CD4-positive, CD25-positive, alpha-beta regulatory T cell (primary cell): Measurements from ENCODE around the gene VANGL1. TPM values are rescaled to one million over a fixed set of nuclear protein-coding genes. Genes with fewer than 3 reads are reported as not detected.

Source experiments
- ATAC-seq, 2 donors: fragments of 150-1000 bp; cut with Tn5 transposase; one replicate each; pipeline ENCODE4 v1.10.0; 2021; ENCODE audit warnings: low read depth in 2 of 2, moderate number of reproducible peaks in 2 of 2, moderate library complexity in 1 of 2
- DNase-seq, 3 donors: peaks; one replicate each; pipeline versions ENCODE4 v3.0.0 to v3.0.0-alpha.2; 2012 to 2022; ENCODE audit warnings: mixed read lengths in 1 of 3
- H3K27ac ChIP-seq: one replicate; pipeline ENCODE4 v1.7.0; 2013; ENCODE audit warnings: mild to moderate bottlenecking, low read length; ENCODE audit not compliant: insufficient read depth, poor library complexity, severe bottlenecking
- H3K27me3 ChIP-seq: one replicate; pipeline ENCODE4 v1.7.0; 2013; ENCODE audit warnings: low read length; ENCODE audit not compliant: control insufficient read depth, insufficient read depth
- H3K36me3 ChIP-seq: one replicate; pipeline ENCODE4 v1.7.0; 2013; ENCODE audit warnings: mild to moderate bottlenecking, low read length, moderate library complexity; ENCODE audit not compliant: control insufficient read depth, insufficient read depth
- H3K4me1 ChIP-seq: 2 replicates; pipeline ENCODE4 v1.7.0; 2013; ENCODE audit warnings: mild to moderate bottlenecking, low read length; ENCODE audit not compliant: insufficient read depth, control insufficient read depth, poor library complexity, severe bottlenecking
- H3K4me3 ChIP-seq: one replicate; pipeline ENCODE4 v1.7.0; 2013; ENCODE audit warnings: low read depth, mild to moderate bottlenecking, low read length, moderate library complexity
- H3K9me3 ChIP-seq, 2 experiments: 1 replicate in 1 of 2; 2 replicates in 1 of 2; pipeline ENCODE4 v1.7.0; 2013; ENCODE audit warnings: low read length in 2 of 2, mild to moderate bottlenecking in 1 of 2, moderate library complexity in 1 of 2; ENCODE audit not compliant: control insufficient read depth in 2 of 2
- H3K27ac Mint-ChIP-seq, 3 donors: one replicate each; pipeline ENCODE4 v1.8.0; 2020 to 2022; ENCODE audit warnings: mild to moderate bottlenecking in 3 of 3, mixed read lengths in 3 of 3, moderate library complexity in 2 of 3
- H3K27me3 Mint-ChIP-seq: one replicate; pipeline ENCODE4 v1.8.0; 2022; ENCODE audit warnings: mild to moderate bottlenecking, mixed read lengths
- H3K36me3 Mint-ChIP-seq: one replicate; pipeline ENCODE4 v1.8.0; 2020; ENCODE audit warnings: mixed read lengths
- H3K4me1 Mint-ChIP-seq, 4 donors: one replicate each; pipeline ENCODE4 v1.8.0; 2020 to 2022; ENCODE audit warnings: mixed read lengths in 4 of 4, mild to moderate bottlenecking in 1 of 4
- H3K4me3 Mint-ChIP-seq, 4 donors: one replicate each; pipeline ENCODE4 v1.8.0; 2020 to 2022; ENCODE audit warnings: mild to moderate bottlenecking in 4 of 4, mixed read lengths in 4 of 4, moderate library complexity in 3 of 4
- H3K9me3 Mint-ChIP-seq, 7 donors: one replicate each; pipeline ENCODE4 v1.8.0; 2020 to 2022; ENCODE audit warnings: mixed read lengths in 7 of 7, mild to moderate bottlenecking in 3 of 7, moderate library complexity in 2 of 7
- polyA plus RNA-seq, 4 donors: library from polyadenylated mRNA; unstranded; fragments of 300-500 nt; fragmentation: Illumina TruSeq; gene quantifications; one replicate each; pipeline ENCODE4 v1.2.3, GENCODE V29; 2021
- total RNA-seq: library from RNA; stranded (reverse); gene quantifications from one replicate; pipeline ENCODE4 v1.2.3, GENCODE V29; 2022

Gene VANGL1
- total and polyA plus RNA-seq, 5 donors from 2014 or later, result 3.6 to 10.7 (median 6.1) TPM

- H3K4me1 Mint-ChIP-seq, result no peaks in the 10 kb centered on the region
- no peak overlapping the region for H3K27ac Mint-ChIP-seq
- Histone ChIP-seq H3K36me3 (no peaks in the 10 kb centered on the region), H3K4me1 (no peaks in the 10 kb centered on the region), H3K4me3 (no peak overlapping the region), H3K9me3 (no peaks in the 10 kb centered on the region), H3K27me3 (no peaks in the 10 kb centered on the region), H3K27ac (no peak overlapping the region)
- ATAC-seq, result no peak
- H3K36me3 Mint-ChIP-seq, result no peaks in the 10 kb centered on the region
- peaks cover 0 to 3% (median 0%) of the 10 kb centered on the region in 7 donors for H3K9me3 Mint-ChIP-seq
- DNase-seq, result no peak
- peaks cover 26% of the 10 kb centered on the region for H3K27me3 Mint-ChIP-seq
- H3K4me3 Mint-ChIP-seq, result no peak overlapping the region
Observed at GRCh38 chr1:115712911-115713609, 71.3 kb downstream of the VANGL1 start.

GRCh38 chr1:115713906-115714305, 72.1 kb downstream of the VANGL1 start:
- no peak for ATAC-seq
- Mint-ChIP-seq H3K4me3 (no peak overlapping the region), H3K9me3 (peaks cover 0 to 3% (median 0%) of the 10 kb centered on the region in 7 donors), H3K36me3 (no peaks in the 10 kb centered on the region), H3K27ac (no peak overlapping the region), H3K4me1 (no peaks in the 10 kb centered on the region), H3K27me3 (peaks cover 25% of the 10 kb centered on the region)
- no peaks in the 10 kb centered on the region for H3K27me3 ChIP-seq
- no peaks in the 10 kb centered on the region for H3K4me1 ChIP-seq
- H3K36me3 ChIP-seq, result no peaks in the 10 kb centered on the region
- no peak for DNase-seq
- H3K9me3 ChIP-seq, result no peaks in the 10 kb centered on the region
- H3K27ac ChIP-seq, result no peak overlapping the region
- no peak overlapping the region for H3K4me3 ChIP-seq

GRCh38 chr1:115714572-115715141, 72.9 kb downstream of the VANGL1 start:
- no peak overlapping the region for H3K4me3 Mint-ChIP-seq
- H3K9me3 Mint-ChIP-seq, result peaks cover 0 to 3% (median 0%) of the 10 kb centered on the region in 7 donors
- Histone ChIP-seq H3K27ac (no peak overlapping the region), H3K36me3 (no peaks in the 10 kb centered on the region), H3K9me3 (no peaks in the 10 kb centered on the region), H3K27me3 (no peaks in the 10 kb centered on the region), H3K4me1 (no peaks in the 10 kb centered on the region), H3K4me3 (no peak overlapping the region)
- peaks cover 22% of the 10 kb centered on the region for H3K27me3 Mint-ChIP-seq
- no peak for DNase-seq
- no peak for ATAC-seq
- H3K36me3 Mint-ChIP-seq, result no peaks in the 10 kb centered on the region
- no peaks in the 10 kb centered on the region for H3K4me1 Mint-ChIP-seq
- H3K27ac Mint-ChIP-seq, result no peak overlapping the region

- ATAC-seq (no peak), DNase-seq (peak in 1 of 3 donors; percentile 45)
- no peak overlapping the region for H3K27ac ChIP-seq
- H3K27me3 Mint-ChIP-seq, result peaks cover 12% of the 10 kb centered on the region
- H3K4me3 ChIP-seq, result no peak overlapping the region
- H3K27me3 ChIP-seq, result no peaks in the 10 kb centered on the region
- no peak overlapping the region for H3K4me3 Mint-ChIP-seq
- no peak overlapping the region for H3K27ac Mint-ChIP-seq
- no peaks in the 10 kb centered on the region for H3K36me3 Mint-ChIP-seq
- H3K9me3 ChIP-seq, result no peaks in the 10 kb centered on the region
- H3K4me1 Mint-ChIP-seq, result no peaks in the 10 kb centered on the region
- peaks cover 0 to 2% (median 0%) of the 10 kb centered on the region in 7 donors for H3K9me3 Mint-ChIP-seq
- no peaks in the 10 kb centered on the region for H3K4me1 ChIP-seq
- H3K36me3 ChIP-seq, result no peaks in the 10 kb centered on the region
Observed at GRCh38 chr1:115717541-115717940, 75.8 kb downstream of the VANGL1 start.

- H3K4me1 ChIP-seq, result no peaks in the 10 kb centered on the region
- no peak for DNase-seq
- no peak for ATAC-seq
- H3K27ac ChIP-seq, result no peak overlapping the region
- no peak overlapping the region for H3K4me3 ChIP-seq
- no peaks in the 10 kb centered on the region for H3K27me3 ChIP-seq
- Mint-ChIP-seq H3K27me3 (peaks cover 9% of the 10 kb centered on the region), H3K4me3 (no peak overlapping the region), H3K4me1 (no peaks in the 10 kb centered on the region), H3K36me3 (no peaks in the 10 kb centered on the region), H3K9me3 (peaks cover 0 to 2% (median 0%) of the 10 kb centered on the region in 7 donors), H3K27ac (no peak overlapping the region)
- H3K36me3 ChIP-seq, result no peaks in the 10 kb centered on the region
- H3K9me3 ChIP-seq, result no peaks in the 10 kb centered on the region
Observed at GRCh38 chr1:115718011-115718754, 76.4 kb downstream of the VANGL1 start.

GRCh38 chr1:115719285-115719684, 77.5 kb downstream of the VANGL1 start:
- H3K4me3 Mint-ChIP-seq, result no peak overlapping the region
- no peak overlapping the region for H3K27ac ChIP-seq
- DNase-seq (no peak), ATAC-seq (no peak)
- no peaks in the 10 kb centered on the region for H3K36me3 ChIP-seq
- H3K36me3 Mint-ChIP-seq, result no peaks in the 10 kb centered on the region
- no peak overlapping the region for H3K4me3 ChIP-seq
- no peaks in the 10 kb centered on the region for H3K9me3 ChIP-seq
- H3K4me1 ChIP-seq, result no peaks in the 10 kb centered on the region
- H3K27me3 ChIP-seq, result no peaks in the 10 kb centered on the region
- H3K9me3 Mint-ChIP-seq, result peaks cover 0 to 2% (median 0%) of the 10 kb centered on the region in 7 donors
- H3K27me3 Mint-ChIP-seq, result peaks cover 14% of the 10 kb centered on the region
- no peaks in the 10 kb centered on the region for H3K4me1 Mint-ChIP-seq
- H3K27ac Mint-ChIP-seq, result no peak overlapping the region

- no peaks in the 10 kb centered on the region for H3K9me3 ChIP-seq
- Mint-ChIP-seq H3K4me1 (no peaks in the 10 kb centered on the region), H3K4me3 (no peak overlapping the region), H3K27me3 (peaks cover 17% of the 10 kb centered on the region), H3K36me3 (no peaks in the 10 kb centered on the region), H3K9me3 (peaks cover 0 to 2% (median 0%) of the 10 kb centered on the region in 7 donors), H3K27ac (no peak overlapping the region)
- H3K27ac ChIP-seq, result no peak overlapping the region
- H3K4me3 ChIP-seq, result no peak overlapping the region
- no peak for ATAC-seq
- no peak for DNase-seq
- no peaks in the 10 kb centered on the region for H3K36me3 ChIP-seq
- no peaks in the 10 kb centered on the region for H3K4me1 ChIP-seq
- H3K27me3 ChIP-seq, result no peaks in the 10 kb centered on the region
Observed at GRCh38 chr1:115722221-115722620, 80.5 kb downstream of the VANGL1 start.
